Activated CD8-positive, alpha-beta T cell treated with anti-CD3 and anti-CD28 coated beads for 36 hours (primary cell): ENCODE results near the gene PPL. TPM values are rescaled to one million over a fixed set of nuclear protein-coding genes. Genes with fewer than 3 reads are reported as not detected.

Experiments used
- ATAC-seq: fragments of 200-7000 bp; cut with Tn5 transposase; one replicate; pipeline ENCODE4 v1.10.0; 2021; ENCODE audit warnings: mild to moderate bottlenecking, moderate library complexity
- CTCF ChIA-PET: fragments of 350-600 bp; sonication (Branson Sonifier 250); formaldehyde crosslinking; loops from one replicate; lab custom pipeline; 2021; ENCODE audit warnings: antibody characterized with exemption; lab: Charles Lee
- POLR2A ChIA-PET: fragments of 350-600 bp; sonication (Branson Sonifier 250); formaldehyde crosslinking; loops from one replicate; lab custom pipeline; 2021; ENCODE audit warnings: antibody characterized with exemption; lab: Charles Lee
- DNase-seq: peaks from one replicate; pipeline ENCODE4 v3.0.0-alpha.2; 2020
- H3K27ac Mint-ChIP-seq: one replicate; pipeline ENCODE4 v1.8.0; 2021; ENCODE audit warnings: mild to moderate bottlenecking, mixed read lengths
- H3K27me3 Mint-ChIP-seq: one replicate; pipeline ENCODE4 v1.8.0; 2021; ENCODE audit warnings: mixed read lengths
- H3K36me3 Mint-ChIP-seq: one replicate; pipeline ENCODE4 v1.8.0; 2021; ENCODE audit warnings: low read depth, mixed read lengths
- H3K4me1 Mint-ChIP-seq: one replicate; pipeline ENCODE4 v1.8.0; 2021; ENCODE audit warnings: low read depth, mixed read lengths
- H3K4me3 Mint-ChIP-seq: one replicate; pipeline ENCODE4 v1.8.0; 2021; ENCODE audit warnings: mild to moderate bottlenecking, moderate library complexity, mixed read lengths
- H3K9me3 Mint-ChIP-seq: one replicate; pipeline ENCODE4 v1.8.0; 2021; ENCODE audit warnings: mixed read lengths
- intact Hi-C: fragments of 100-400 bp; cut with micrococcal nuclease; formaldehyde crosslinking; loops from one replicate; pipeline ENCODE4 v1.10.0; 2022
- total RNA-seq, 2 experiments: library from RNA; stranded (reverse); gene quantifications; one replicate each; pipeline ENCODE4 v1.2.3, GENCODE V29; 2021
- TF ChIP-seq, protein P1 (sequence below): fragments of 200-600 bp; IDR thresholded peaks from one replicate; pipeline ENCODE4 v1.8.0; 2022; ENCODE audit warnings: antibody characterized with exemption, mild to moderate bottlenecking

Gene PPL
- total RNA-seq, 2 experiments from 2014 or later = 0.05 TPM; not detected in 1

DNA sequence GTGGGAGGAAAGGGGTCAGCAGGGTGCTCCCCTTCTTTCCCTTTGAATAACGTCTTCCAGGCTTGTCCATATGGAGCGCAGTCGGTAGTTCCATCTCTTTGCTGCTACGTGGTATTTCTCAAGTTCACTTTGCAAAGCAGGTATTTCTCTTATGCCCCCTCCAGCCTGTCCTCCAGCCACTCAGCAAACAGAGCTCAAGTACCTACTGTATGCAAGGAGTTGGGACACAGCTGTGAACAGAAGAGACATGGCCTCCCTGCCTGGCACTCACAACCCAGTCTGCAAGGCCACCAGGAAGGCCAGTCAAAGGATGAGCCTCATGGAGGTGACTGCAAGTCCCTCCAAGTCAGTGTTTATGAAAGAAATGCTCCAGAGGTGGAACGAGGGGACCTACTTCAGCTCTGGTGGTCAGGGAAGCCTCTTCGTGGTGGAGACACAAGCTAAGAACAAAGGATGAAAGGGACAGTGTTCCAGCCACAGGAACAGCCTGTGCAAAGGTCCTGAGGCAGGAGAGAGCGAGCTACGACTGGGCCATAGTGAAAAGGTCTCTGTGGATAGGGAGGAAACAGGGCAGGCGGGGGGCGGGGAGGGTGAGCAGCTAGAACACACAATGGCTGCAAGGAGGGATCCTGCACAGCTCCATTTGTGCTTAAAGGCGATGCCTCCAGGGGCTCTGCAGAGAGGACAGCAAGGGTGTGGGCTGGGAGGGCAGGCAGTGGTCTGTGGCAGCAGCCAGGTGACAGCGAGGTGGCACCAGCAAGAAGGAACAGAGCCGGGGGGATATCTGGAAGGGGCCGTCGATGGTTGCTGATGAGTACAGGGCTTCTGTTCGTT is 32.6 kb downstream of the PPL start:
- H3K36me3 Mint-ChIP-seq = no peaks in the 10 kb centered on the region
- no peak overlapping the region for H3K27ac Mint-ChIP-seq
- TF ChIP-seq, protein P1, sequence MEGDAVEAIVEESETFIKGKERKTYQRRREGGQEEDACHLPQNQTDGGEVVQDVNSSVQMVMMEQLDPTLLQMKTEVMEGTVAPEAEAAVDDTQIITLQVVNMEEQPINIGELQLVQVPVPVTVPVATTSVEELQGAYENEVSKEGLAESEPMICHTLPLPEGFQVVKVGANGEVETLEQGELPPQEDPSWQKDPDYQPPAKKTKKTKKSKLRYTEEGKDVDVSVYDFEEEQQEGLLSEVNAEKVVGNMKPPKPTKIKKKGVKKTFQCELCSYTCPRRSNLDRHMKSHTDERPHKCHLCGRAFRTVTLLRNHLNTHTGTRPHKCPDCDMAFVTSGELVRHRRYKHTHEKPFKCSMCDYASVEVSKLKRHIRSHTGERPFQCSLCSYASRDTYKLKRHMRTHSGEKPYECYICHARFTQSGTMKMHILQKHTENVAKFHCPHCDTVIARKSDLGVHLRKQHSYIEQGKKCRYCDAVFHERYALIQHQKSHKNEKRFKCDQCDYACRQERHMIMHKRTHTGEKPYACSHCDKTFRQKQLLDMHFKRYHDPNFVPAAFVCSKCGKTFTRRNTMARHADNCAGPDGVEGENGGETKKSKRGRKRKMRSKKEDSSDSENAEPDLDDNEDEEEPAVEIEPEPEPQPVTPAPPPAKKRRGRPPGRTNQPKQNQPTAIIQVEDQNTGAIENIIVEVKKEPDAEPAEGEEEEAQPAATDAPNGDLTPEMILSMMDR = no peak
- no peak overlapping the region for H3K4me3 Mint-ChIP-seq
- intact Hi-C loops = no loop called here
- peaks cover 12% of the 10 kb centered on the region for H3K27me3 Mint-ChIP-seq
- DNase-seq = no peak
- no peaks in the 10 kb centered on the region for H3K9me3 Mint-ChIP-seq
- ChIA-PET CTCF (no interaction called here), POLR2A (no interaction called here)
- no peaks in the 10 kb centered on the region for H3K4me1 Mint-ChIP-seq
- no peak for ATAC-seq

- DNase-seq = no peak
- intact Hi-C loops = no loop called here
- no peak overlapping the region for H3K4me3 Mint-ChIP-seq
- no peak overlapping the region for H3K27ac Mint-ChIP-seq
- no peaks in the 10 kb centered on the region for H3K9me3 Mint-ChIP-seq
- H3K27me3 Mint-ChIP-seq = peaks cover 12% of the 10 kb centered on the region
- H3K36me3 Mint-ChIP-seq = no peaks in the 10 kb centered on the region
- ChIA-PET POLR2A (no interaction called here), CTCF (interaction anchor here (1.4 kb wide), 1 partner anchor 54 kb away, joined by 3 read pairs; no protein-coding TSS in a partner anchor)
- no peaks in the 10 kb centered on the region for H3K4me1 Mint-ChIP-seq
- no peak for ATAC-seq
- TF ChIP-seq, protein P1 = no peak
Measured at GRCh38 chr16:4902038-4902437, 34.9 kb downstream of the PPL start.

DNA sequence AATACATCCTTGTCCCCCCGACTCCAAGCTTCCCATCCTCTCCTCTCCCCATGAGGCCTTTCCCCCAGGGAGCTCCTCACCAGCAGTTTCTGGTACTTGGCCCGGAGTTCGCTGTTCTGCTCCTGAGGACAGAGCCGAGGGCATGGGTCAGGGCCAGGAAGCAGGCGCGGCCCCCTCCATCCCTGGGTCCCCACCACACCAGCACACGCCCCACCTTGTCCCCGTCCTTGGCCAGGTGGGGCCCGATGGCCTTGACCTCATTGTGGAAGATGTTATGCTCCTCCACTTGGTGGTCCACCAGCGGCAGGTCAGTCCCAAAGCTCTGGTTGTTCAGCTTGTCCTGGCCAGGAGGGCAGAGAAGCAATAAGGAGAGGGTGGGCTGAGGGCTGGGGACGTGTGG is 36.2 kb downstream of the PPL start:
- intact Hi-C loops = no loop called here
- TF ChIP-seq, protein P1 = no peak
- peaks cover 12% of the 10 kb centered on the region for H3K27me3 Mint-ChIP-seq
- no peaks in the 10 kb centered on the region for H3K36me3 Mint-ChIP-seq
- no peaks in the 10 kb centered on the region for H3K4me1 Mint-ChIP-seq
- ChIA-PET POLR2A (no interaction called here), CTCF (interaction anchor here (1.4 kb wide), 1 partner anchor 56 kb away, joined by 3 read pairs; no protein-coding TSS in a partner anchor)
- no peak overlapping the region for H3K27ac Mint-ChIP-seq
- ATAC-seq (no peak), DNase-seq (no peak)
- no peak overlapping the region for H3K4me3 Mint-ChIP-seq
- H3K9me3 Mint-ChIP-seq = no peaks in the 10 kb centered on the region

DNA sequence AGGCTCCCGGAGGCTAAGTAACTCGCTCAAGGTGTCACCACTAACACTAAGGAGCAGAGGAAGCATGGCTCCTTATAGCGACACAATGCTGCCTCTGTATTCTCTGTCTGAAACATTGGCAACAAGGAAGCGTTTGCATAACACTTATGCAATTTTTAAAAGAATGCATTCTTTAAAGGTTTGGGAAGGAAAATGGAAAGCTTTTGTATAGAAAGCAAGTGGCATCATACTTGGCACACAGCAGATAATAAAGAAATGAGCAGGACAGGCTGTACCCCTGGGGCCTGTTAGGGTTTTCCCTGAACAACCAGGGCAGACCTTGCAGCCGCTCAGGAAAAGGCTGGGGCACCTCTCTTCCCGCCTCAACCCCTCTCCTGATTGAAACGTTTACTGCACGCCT is 36.9 kb downstream of the PPL start:
- H3K9me3 Mint-ChIP-seq = no peaks in the 10 kb centered on the region
- TF ChIP-seq, protein P1 = no peak
- ChIA-PET POLR2A (no interaction called here), CTCF (no interaction called here)
- H3K27me3 Mint-ChIP-seq = peaks cover 12% of the 10 kb centered on the region
- no peaks in the 10 kb centered on the region for H3K36me3 Mint-ChIP-seq
- intact Hi-C loops = no loop called here
- DNase-seq (no peak), ATAC-seq (no peak)
- H3K4me1 Mint-ChIP-seq = no peaks in the 10 kb centered on the region
- H3K27ac Mint-ChIP-seq = no peak overlapping the region
- H3K4me3 Mint-ChIP-seq = no peak overlapping the region

DNA sequence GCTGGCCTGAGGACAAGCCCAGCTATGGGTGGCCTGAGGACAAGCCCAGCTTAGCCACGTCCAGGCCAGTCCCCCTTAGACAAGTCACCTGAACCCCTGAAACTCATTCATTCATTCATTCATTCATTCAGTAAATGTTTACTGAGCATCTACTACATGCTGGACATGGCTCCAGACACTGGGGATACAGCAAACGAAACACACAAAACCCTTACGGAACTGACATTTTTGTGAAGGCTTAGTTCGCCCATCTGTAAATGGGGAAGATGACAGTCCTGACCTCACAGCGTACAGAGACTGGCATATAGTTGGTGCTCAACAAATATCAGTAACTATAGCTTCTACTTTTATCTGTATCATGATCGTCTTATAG is 37.5 kb downstream of the PPL start:
- ATAC-seq = no peak
- DNase-seq = no peak
- Mint-ChIP-seq H3K36me3 (no peaks in the 10 kb centered on the region), H3K27ac (no peak overlapping the region), H3K4me1 (no peaks in the 10 kb centered on the region), H3K9me3 (no peaks in the 10 kb centered on the region), H3K4me3 (no peak overlapping the region), H3K27me3 (peaks cover 7% of the 10 kb centered on the region)
- intact Hi-C loops = no loop called here
- POLR2A ChIA-PET = no interaction called here
- CTCF ChIA-PET = interaction anchor here (1.1 kb wide), 1 partner anchor 15 kb away, joined by 3 read pairs; no protein-coding TSS in a partner anchor
- TF ChIP-seq, protein P1 = no peak
